H1 (cell line): ENCODE results near the gene CACNA2D1. TPM values are rescaled to one million over a fixed set of nuclear protein-coding genes. Genes with fewer than 3 reads are reported as not detected.

Experiments
- CTBP2 ChIP-seq: IDR thresholded peaks from 2 replicates; pipeline ENCODE4 v1.7.0; 2011; ENCODE audit warnings: borderline replicate concordance, mild to moderate bottlenecking, moderate library complexity, mixed read lengths, low read length; ENCODE audit not compliant: insufficient read depth, insufficient read length
- GABPA ChIP-seq: IDR thresholded peaks from 2 replicates; pipeline ENCODE4 v1.6.1; 2011; ENCODE audit warnings: mild to moderate bottlenecking, low read length, moderate library complexity, borderline replicate concordance; ENCODE audit not compliant: insufficient read depth
- SP4 ChIP-seq: IDR thresholded peaks from 2 replicates; pipeline ENCODE4 v1.6.1; 2012; ENCODE audit warnings: low read length, inconsistent platforms
- ZNF274 ChIP-seq: IDR thresholded peaks from 2 replicates; pipeline ENCODE4 v1.7.0; 2012; ENCODE audit warnings: low read length, borderline replicate concordance; ENCODE audit errors: extremely low read depth
- polyA plus RNA-seq, 7 experiments: library from polyadenylated mRNA; depleted of rRNA in 3 of 7; stranded (reverse) in 5 of 7; unstranded in 2 of 7; fragments of >200 nt in 5 of 7; fragments of 200-250 nt in 2 of 7; gene quantifications; 1 replicate in 5 of 7; 2 replicates in 1 of 7; 4 replicates in 1 of 7; pipeline versions ENCODE4 v1.2.1 to v1.2.3, GENCODE V29; 2011 to 2013; ENCODE audit warnings: missing spikeins in 2 of 7, mixed read lengths in 2 of 7
- total RNA-seq: library from RNA; stranded (reverse); fragmentation: NEBNext Ultra II Directional; extraction: Animal tissue kit (Norgen Biotek cat#: 25700); gene quantifications from 2 replicates; pipeline ENCODE4 v1.2.1, GENCODE V29; 2021
- TF ChIP-seq, protein P1 (sequence below): IDR thresholded peaks from 2 replicates; pipeline ENCODE4 v1.6.1; 2012; ENCODE audit warnings: low read length, inconsistent platforms

The CACNA2D1 gene
- total and polyA plus RNA-seq, 2 of the 8 experiments (the other 6 are each of a cell fraction or from before 2014, with no cell fraction given) = 4.3 to 27.3 TPM

DNA sequence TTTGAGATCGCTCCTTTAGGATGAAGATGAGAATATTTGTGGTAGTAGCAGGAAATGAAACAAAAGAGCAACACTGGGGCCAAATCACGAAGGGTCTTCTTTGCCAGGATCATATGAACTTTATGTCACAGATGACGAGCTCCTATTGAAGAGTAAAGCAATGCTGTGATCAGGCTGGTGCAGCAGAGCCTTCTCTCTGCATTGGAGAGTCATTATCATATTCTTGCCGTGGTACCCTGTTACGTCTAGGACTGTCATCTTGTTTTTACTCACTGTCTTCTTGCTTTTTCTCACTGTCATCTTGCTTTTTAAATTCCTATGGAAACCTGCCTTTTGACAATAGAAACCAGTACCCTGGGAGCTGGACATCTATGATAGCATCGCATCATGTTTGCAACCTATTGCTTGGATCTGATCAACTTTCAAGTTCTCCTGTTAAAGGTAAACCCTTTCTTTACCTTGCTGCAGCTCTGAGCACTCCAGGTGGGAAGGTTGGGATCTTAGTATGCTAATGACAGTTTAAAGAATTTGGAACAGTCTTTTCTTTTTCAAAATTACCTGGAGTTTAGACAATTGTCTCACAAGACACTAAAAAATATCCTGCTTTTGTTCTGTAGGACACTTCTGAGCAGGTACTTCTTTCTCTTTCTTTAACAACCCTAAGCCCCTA is 27.9 kb upstream of the CACNA2D1 start (continued):
- TF ChIP-seq GABPA = no peak
- no peak for TF ChIP-seq SP4
- no peak for TF ChIP-seq CTBP2
- TF ChIP-seq, protein P1, sequence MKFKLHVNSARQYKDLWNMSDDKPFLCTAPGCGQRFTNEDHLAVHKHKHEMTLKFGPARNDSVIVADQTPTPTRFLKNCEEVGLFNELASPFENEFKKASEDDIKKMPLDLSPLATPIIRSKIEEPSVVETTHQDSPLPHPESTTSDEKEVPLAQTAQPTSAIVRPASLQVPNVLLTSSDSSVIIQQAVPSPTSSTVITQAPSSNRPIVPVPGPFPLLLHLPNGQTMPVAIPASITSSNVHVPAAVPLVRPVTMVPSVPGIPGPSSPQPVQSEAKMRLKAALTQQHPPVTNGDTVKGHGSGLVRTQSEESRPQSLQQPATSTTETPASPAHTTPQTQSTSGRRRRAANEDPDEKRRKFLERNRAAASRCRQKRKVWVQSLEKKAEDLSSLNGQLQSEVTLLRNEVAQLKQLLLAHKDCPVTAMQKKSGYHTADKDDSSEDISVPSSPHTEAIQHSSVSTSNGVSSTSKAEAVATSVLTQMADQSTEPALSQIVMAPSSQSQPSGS = no peak
- TF ChIP-seq ZNF274 = no peak
